HG03139 (cell line): ENCODE results near the gene PPIH.
"Not testable (repeated sequence)": the region's sequence is repeated elsewhere in the genome, so short reads cannot be mapped to it uniquely, and the experiment has no call there.

Experiments
- ATAC-seq: cut with Tn5 transposase; IDR thresholded peaks from one replicate; pipeline ENCODE4 v1.9.1; 2021; ENCODE audit not compliant: unreplicated experiment

PPIH gene

GRCh38 chr1:42681741-42682483 is 23.7 kb downstream of the PPIH start, which contains the start of gene YBX1:
Gene YBX1, plus strand, starts transcription at chr1:42682418. Its CDS starts 148 bp downstream, at chr1:42682566.
- peak; percentile 75 for ATAC-seq

- peak; percentile 6 for ATAC-seq
Measured at GRCh38 chr1:42682484-42682738, 24.2 kb downstream of the PPIH start.

GRCh38 chr1:42682739-42683531 is 24.7 kb downstream of the PPIH start:
- peak; percentile 30 for ATAC-seq

- no peak for ATAC-seq
Measured at GRCh38 chr1:42684139-42684538, 25.9 kb downstream of the PPIH start.

GRCh38 chr1:42686418-42686817 is 28.2 kb downstream of the PPIH start:
- no peak for ATAC-seq

- ATAC-seq, result no peak
Measured at GRCh38 chr1:42689912-42690311, 31.7 kb downstream of the PPIH start.

- no peak for ATAC-seq
Measured at GRCh38 chr1:42690477-42691156, 32.4 kb downstream of the PPIH start.

- no peak for ATAC-seq
Measured at GRCh38 chr1:42691157-42691498, 32.9 kb downstream of the PPIH start.

GRCh38 chr1:42692461-42692860 is 34.2 kb downstream of the PPIH start:
- ATAC-seq, result no peak

- ATAC-seq, result no peak
Measured at GRCh38 chr1:42692911-42693310, 34.7 kb downstream of the PPIH start.

GRCh38 chr1:42698081-42698813 is 40.0 kb downstream of the PPIH start:
- ATAC-seq, result no peak

- ATAC-seq, result no peak
Measured at GRCh38 chr1:42700006-42700405, 41.8 kb downstream of the PPIH start.

GRCh38 chr1:42703888-42704464 is 45.8 kb downstream of the PPIH start:
- no peak for ATAC-seq

GRCh38 chr1:42712808-42713207 is 54.6 kb downstream of the PPIH start:
- not testable (repeated sequence) for ATAC-seq

GRCh38 chr1:42713293-42713692 is 55.1 kb downstream of the PPIH start:
- ATAC-seq, result no peak

- not testable (repeated sequence) for ATAC-seq
Measured at GRCh38 chr1:42714441-42714840, 56.2 kb downstream of the PPIH start.

GRCh38 chr1:42720868-42721267 is 62.6 kb downstream of the PPIH start:
- no peak for ATAC-seq

GRCh38 chr1:42721926-42722325 is 63.7 kb downstream of the PPIH start:
- ATAC-seq, result no peak

GRCh38 chr1:42722403-42722802 is 64.2 kb downstream of the PPIH start:
- ATAC-seq, result not testable (repeated sequence)

- ATAC-seq, result no peak
Measured at GRCh38 chr1:42723511-42723910, 65.3 kb downstream of the PPIH start.

- not testable (repeated sequence) for ATAC-seq
Measured at GRCh38 chr1:42725820-42726219, 67.6 kb downstream of the PPIH start.
